DMS114 treated with DMSO at 0.1 percent for 48 hours (cell line): ENCODE data around the gene SKI.
"Not testable (repeated sequence)": the region's sequence is repeated elsewhere in the genome, so short reads cannot be mapped to it uniquely, and the experiment has no call there.

ENCODE experiments used
- DNase-seq: peaks from one replicate; lab custom pipeline; 2025; ENCODE audit not compliant: unreplicated experiment; lab: John Stamatoyannopoulos, UW

Gene SKI

DNA sequence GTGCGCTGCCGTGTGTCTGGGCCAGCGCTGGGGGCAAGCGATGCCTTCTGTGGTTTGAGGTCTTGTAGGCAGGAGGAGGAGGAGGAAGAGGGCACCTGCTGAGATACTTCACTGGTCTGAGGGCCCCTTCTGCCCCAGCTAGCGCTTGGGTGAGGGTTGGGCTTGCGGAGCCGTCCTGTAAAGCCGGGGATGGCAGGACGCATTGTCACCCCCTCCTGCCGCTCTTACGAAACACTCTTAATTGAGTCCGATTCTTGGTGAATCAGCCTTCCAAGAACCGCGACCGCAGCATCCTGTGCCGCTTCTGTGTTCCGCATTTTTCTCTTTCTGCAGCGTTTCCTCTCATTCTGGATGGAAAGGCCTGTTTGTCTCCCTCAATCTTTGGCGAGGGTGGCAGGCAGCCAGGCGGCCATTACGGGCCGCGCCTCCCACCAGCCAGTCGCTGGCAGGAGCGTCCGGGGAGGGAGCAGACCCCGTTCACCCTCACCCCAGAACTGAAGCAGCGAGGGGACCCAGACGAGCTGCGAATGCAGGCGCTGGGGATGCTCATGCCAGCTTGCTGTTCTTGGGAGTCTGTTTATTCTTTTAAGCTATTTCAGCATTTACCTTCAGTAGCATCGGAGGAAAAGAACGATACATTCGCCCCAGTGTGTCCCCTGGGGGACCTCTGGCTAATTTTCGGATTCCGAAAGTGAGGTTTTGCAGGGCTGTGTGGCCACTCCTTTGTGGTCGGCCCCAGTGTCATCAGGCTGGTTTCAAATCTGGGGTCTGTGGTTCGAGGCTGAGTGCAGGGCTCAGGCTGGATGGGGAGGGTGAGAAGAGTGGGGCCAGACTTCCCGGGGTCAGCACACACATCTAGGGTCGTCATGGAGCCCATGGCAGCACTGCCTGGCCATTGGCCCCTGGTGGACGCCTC, 62.7 kb downstream of the SKI start:
- no peak for DNase-seq

- no peak for DNase-seq
Observed at GRCh38 chr1:2291577-2291976, 63.5 kb downstream of the SKI start.

GRCh38 chr1:2292725-2293450, 64.8 kb downstream of the SKI start:
- no peak for DNase-seq

DNA sequence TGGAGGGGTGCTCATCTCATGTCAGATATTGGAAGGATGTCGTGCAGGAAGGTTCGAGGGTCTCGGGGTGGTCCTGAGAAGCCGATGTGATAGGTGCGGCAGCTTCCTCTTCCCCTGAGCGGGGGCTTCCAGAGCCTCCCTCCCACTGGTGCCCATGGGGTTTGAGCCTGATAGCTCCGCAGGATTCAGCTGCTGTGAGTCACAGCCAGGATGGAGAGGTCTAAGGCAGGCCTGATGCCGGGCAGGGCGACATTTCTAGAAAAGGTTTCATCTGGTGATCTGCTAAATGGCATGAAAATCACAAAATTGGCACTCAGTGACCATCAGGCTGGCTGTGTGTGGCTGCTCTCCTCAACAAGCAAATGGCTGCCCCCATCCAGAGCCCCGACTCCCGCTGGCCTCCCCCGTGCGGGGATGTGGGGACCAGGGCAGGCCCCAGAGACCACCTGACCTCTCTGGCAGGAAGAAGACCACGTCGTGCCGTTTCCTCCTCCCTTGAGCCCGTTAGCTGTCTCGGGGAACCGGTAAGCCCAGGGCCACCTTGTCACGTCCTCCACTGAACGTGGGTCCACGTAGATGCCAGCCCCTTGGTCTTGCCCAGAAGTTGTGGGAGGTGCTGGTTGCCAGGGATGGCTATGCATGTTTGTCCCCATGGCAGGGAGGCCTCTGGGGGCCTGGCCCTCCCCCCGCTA, 66.1 kb downstream of the SKI start:
- no peak for DNase-seq

DNA sequence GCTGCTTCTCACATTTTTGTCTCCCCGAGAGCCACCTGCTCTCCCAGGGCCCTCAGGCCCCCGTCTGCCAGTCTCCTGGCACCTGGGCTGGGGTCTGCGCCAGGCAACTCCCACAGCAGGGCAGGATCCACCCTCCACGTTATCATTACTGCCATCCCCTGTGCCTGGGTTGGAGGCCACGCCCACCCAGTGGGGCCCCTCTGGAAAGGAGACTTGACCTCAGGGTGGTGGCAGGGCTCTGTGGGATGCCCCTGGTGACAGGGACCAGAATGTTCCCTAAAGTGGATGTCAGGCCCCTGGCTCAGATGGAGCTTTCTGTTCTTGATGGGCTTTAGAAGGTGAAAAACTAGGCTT, 66.6 kb downstream of the SKI start:
- DNase-seq: no peak

DNA sequence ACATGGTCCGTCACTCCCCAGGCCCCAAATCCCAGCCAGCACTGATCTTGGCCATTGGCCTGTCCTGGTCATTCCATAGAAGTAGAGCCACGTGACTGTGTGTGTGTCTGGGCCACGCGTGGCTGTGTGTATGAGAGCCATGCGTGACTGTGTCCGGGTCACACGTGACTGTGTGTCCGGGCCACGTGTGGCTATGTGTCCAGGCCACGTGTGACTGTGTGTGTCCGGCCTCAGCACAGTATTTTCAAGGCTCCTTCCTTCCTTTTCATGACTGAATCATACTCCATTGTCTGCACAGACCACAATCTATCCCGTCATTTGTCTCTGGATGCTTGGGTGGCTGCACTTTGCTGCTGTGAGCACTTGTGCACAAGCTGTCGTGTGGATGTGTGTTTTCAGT, 67.4 kb downstream of the SKI start:
- no peak for DNase-seq

GRCh38 chr1:2296211-2296610, 68.1 kb downstream of the SKI start:
- DNase-seq: not testable (repeated sequence)

DNA sequence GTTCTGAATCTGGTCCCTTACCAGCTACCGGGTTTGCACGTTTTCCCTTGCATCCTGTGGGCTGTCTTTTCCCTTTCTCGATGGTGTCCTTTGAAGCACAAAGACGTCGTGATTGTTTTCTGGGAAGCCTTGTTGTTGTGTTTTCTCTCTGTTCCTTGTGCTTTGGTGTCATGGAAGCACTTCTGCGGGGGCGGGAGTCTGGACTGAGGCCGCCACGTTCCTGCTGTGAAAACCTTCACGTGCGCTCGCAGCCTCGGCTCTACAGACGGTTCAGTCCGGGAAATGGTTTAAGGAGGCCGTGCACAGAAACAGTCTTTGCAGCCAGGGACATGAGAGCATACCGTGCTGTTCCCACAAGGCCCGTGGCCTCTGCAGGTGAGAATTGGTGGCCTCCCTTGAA, 68.5 kb downstream of the SKI start:
- DNase-seq: no peak

GRCh38 chr1:2297246-2298011, 69.3 kb downstream of the SKI start:
- no peak for DNase-seq

DNA sequence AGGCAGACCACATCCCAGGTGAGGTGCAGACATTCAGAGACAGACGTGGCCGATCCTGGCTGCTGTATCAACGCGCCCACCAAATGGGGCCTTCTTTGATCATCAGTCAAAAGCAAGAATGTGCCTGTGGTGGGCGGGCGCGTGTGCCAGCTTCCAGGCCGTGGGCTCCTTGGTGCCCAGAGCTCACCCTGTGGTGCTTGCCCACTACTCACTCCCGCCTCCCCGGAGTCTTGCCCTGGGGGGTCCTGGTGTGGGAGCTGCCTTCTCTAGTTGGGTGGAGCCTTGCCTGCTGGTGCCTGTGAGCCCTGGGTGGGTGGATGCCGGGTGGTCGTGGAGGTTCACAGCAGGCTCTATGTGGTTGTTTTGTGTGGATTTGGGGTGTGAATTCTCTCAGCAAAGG, 70.6 kb downstream of the SKI start:
- no peak for DNase-seq

DNA sequence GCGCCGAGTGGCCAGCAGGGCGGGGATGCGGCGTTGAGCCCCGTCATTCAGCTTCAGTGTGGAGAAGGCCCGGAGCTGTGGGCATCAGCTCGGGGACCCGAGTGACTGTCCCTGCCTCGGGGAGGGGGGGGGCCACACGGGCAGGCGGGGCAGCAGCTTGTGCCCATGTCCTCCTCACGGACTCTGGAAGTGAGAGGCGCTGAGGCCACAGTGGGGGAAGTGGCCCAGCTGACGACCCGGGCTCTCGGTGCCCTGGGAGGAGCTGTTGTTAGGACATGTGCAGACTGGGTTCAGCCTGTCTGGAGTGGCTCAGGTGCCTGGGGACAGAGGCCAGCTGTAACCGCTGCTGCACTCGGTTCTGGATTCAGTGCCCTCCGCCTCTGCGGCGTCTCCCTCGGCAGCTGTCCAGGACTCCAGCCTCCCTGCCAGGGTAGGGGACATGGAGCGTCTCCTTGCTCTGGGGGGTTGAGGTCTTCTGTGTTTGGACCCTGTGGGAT, 71.1 kb downstream of the SKI start:
- DNase-seq: no peak

DNA sequence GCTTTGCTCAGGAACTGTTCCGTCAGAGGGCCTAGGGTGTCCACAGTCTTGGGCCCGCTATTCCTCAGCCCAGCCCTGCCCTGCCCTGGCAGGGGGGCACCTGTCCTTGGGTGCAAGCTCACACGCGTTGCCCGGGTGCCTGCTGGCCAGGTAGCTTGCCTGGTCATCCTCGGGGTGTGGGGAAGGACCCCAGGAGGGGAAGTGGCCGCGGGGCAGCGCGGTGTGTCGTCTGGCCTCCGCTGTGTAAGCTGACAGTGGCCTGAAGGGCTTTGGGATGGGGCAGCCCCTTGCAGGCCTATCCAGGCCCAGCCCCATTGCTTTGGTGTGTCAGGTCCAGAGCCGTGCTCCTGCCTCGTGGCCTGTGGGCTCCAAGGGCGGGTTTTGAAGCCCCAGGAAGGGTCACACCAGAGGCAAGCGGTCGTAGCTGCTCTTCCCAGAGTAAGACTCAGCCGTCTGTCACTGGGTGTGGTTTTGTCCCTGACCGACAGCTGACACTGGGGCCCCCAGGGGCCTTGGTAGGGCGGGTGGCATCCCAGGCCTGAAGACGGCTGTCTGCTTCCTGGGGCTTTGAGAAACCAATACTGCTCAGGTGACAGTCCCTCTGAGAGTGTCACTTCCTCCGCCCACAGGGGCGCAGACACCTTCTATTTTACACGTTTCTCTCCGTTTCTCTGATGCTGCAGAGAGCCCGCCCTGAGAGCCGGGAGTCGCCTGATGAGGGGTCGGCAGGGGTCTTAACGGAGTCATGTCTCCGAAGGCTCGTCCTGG, 72.1 kb downstream of the SKI start:
- DNase-seq: no peak

DNA sequence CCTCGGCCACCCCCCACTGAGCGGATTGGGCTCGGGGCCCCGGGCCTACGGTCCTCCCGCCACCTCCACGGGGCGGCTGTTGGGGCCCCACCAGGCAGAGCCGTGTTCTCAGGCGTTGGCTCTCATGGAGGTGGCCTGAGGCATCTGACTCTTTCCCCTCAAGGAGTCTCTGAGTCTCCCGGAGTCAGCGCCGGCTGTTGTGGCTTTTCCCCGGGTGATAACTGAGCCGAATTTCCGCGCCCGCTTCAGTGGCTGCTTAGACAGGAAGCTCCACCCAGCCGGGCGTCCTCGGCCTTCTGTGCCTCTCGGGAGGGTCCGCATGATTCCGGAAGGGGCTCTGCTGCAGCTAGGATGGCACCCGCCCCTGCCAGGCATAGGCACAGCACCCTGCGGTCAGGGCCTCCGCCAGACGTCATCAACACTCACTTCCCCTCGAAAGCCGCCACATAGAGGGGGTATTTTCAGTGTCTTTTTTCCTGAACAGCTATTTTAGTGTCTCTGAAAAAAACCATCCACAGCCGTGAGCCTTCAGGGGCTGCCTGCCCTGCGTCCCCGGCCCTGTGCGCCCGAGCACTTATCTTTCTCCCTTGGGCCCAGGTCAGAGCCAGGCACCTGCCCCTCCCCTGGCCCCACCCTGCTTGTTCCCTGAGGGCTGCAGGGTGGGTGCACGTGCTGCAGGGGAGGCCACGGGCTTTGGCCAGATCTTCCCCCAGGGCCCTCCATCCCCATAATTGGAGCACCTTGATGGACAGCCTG, 72.9 kb downstream of the SKI start:
- DNase-seq: no peak

DNA sequence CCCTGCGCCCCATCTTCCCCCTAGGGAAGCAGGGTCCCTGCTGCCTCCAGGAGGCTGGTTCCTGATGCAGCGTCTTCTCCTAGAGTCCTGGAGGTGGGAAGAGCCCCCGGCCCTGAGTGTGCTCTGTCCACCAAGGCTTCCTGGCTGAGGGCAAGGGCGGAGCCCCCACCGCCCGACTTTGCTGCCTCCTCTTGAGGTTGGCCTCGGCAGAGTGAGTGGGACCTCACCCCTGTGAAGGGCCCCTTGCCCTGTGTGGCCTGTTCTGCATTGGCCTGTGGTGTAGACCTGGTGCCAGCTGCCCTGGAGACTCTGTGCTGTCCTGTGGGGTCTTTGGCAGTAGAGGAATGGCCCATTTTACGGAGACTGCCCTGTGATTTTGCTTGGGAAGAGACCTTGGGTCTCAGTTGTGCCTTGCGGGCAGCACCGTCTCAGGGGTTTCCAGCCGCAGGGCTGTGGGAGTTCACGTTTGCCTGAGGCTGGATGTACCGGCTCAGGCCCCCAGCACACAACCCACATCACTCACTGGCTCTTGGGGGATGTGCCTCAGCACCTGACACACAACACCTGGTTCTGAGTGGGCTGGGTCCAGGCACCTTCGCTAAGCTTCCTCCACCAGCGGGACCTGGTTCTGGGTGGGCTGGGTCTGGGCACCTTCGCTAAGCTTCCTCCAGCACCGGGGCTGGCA, 73.6 kb downstream of the SKI start:
- DNase-seq: no peak

DNA sequence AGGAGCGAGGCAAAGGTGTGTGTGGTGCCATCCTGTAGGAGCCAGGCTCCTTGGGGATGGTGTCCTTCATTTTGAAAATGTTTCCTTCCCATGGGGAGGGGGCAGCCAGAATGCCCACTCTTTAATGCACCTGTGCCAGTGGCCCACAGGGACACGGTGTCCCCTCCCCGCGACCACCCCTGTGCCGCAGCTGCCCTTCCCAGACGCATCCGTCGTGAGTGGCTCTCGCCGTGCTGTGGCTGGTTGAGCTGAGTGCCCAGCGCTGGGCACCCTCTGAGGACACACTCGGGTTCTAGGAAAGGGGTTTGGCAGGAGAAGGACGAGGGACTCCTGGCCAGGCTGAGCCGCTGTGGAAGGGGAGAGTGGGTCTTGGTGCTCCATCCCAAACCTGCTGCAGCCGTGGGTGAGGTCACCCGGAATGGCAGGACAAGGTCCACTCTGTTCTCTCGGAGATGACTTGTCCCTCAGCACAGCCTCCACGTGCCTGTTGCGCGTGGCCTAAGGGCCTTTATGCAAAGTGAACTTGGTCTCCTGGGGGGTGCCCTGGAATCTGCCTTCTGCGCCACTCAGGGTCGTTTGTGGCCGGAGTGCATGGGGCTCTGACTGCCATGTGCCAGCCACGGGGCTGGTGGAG, 74.3 kb downstream of the SKI start:
- no peak for DNase-seq

- no peak for DNase-seq
Observed at GRCh38 chr1:2303016-2303775, 75.1 kb downstream of the SKI start.

GRCh38 chr1:2303781-2304180, 75.7 kb downstream of the SKI start:
- no peak for DNase-seq

DNA sequence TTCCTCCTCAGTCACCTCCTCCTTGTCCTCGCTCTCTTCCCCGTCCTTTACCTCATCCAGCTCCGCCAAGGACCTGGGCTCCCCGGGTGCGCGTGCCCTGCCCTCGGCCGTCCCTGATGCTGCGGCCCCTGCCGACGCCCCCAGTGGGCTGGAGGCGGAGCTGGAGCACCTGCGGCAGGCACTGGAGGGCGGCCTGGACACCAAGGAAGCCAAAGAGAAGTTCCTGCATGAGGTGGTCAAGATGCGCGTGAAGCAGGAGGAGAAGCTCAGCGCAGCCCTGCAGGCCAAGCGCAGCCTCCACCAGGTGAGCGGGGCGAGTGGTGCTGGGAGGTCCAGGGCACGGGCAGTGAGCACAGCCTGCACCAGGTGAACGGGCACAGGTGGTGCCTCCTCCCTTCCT, 76.2 kb downstream of the SKI start:
- DNase-seq: no peak
